Activated CD4-positive, alpha-beta T cell treated with anti-CD3 and anti-CD28 coated beads for 48 hours (primary cell): ENCODE measurements around the gene STRA6.

Experiments
- DNase-seq: peaks from one replicate; pipeline ENCODE4 v3.0.0-alpha.2; 2020

Gene STRA6

GRCh38 chr15:74202452-74203401, at the start of gene STRA6:
STRA6 (minus strand) TSS chr15:74202787; CDS start chr15:74202267, 520 bp downstream.
- DNase-seq: peak; percentile 12

GRCh38 chr15:74252291-74252690, 49.7 kb upstream of the STRA6 start:
- no peak for DNase-seq

DNA sequence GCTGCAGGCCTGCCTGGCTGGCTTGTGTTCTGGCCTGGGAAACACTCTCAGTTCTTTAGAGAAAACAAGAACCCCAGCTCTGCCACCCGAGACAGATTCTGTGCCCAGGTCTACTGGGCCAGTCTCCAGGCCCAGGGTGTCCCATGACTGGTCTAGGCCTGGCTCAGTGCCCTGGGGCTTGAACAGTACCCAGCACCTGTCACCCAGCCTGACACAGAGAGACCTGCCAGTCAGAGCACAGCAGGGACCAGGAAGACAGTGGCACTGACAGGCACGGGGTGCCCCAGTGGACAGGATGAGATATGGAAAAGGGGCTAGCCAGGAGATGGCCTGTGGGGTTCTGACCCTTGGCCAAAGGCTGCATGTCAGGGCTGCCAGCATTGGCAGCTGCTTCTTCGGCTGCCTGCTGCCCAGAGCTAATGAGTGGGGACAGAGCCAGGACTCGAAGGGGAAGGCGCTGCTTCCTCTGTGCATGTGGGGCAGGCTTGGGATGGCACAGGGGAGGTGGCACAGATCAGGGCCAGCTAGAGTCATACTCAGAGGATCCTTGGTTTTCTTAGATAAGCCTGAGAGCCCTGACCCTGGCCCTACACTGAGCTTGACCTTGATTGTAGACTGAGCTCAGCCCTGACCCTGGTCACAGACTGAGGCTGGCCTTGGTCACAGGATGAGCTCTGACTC, 48.7 kb upstream of the STRA6 start:
- no peak for DNase-seq

GRCh38 chr15:74250266-74250665, 47.7 kb upstream of the STRA6 start:
- DNase-seq: no peak

DNA sequence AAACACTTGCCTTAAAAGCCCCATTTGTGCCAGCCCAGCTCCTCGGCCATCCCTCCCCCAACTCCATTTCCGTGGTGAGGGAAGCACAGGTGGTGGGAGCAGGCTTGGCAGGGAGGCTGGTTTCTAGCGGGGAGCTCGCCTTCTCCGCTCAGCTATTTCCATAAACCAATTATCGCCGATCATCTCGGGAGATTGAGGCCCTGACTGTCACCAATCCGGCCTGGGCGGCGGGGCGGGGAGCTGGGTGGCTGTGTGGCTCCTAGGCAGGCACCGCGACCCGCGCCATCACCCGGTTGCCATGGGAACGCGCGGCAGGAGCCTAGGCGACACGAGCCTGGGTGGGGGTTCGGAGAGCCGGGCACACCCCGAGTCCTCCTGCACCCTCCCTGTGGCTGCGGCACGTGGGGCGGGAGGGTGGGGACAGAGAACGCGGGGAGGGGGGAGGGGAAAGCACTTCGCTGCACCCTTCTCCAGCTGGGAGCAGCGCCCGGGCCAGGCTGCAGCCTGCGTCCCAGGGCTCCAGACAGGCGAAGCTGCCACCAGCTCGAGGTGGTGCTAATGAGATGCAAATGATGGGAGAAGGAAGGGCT, 42.9 kb upstream of the STRA6 start:
- DNase-seq: peak; percentile 37

DNA sequence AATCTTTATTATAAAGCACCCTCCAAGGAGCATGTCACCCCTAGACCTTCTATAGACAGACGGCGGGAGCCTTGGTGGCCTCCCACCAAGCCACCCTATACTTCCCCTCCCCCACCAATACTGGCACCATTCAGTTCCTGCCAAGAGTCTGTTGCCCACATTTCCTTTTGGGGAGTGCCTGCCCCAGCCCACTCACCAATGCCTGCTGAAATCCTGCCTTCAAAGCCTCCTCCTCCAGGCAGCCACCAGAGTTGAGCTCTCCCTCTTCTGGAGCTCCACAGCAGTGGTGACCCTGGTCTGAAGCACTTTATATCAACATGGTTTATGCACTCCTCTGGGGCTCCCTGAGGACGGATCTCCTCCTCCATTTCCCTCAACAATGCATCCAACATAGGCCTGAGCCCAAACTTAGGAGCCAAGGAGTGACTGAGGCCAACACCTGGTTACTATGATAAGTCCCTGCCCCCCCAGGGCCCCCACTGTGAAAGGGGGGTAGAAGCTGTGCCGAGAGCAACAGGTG, 42.3 kb upstream of the STRA6 start:
- no peak for DNase-seq

GRCh38 chr15:74243431-74243830, 40.8 kb upstream of the STRA6 start:
- no peak for DNase-seq

GRCh38 chr15:74242441-74243185, 40.0 kb upstream of the STRA6 start:
- no peak for DNase-seq

DNA sequence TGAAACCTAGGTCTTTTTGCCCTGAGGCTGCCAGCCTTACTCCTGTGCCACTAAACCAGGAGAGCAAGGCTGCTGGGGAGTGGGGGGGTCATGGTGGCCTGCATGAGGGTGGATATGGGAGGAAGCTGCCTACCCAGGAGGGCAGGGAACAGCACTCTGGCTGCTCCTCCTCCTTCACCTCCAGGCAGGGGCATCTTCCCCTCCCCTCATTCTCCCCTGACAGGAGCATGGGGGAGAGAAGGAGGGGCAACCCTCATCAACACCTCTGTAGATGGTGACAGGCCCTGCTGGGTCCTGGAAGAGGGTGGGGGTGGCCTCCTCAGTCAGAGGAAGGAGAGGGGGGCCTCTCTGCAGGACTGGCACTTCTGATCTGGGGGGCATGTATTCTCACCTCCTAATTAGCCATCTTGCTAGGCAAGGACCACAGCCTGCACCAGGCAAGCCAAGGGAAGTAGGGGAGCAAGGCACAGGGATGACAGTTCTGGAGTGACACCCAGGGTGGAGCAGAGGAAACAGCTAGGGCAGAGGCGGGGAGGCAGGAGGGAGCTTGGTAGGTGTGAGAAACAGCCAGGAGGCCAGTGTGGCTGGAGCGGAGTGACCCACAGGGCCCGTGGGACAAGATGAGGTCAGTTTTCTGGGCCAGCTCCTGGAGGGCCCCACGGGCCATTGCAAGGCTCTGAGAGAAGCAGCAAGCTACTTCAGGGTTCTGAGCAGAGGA, 38.5 kb upstream of the STRA6 start:
- DNase-seq: no peak

DNA sequence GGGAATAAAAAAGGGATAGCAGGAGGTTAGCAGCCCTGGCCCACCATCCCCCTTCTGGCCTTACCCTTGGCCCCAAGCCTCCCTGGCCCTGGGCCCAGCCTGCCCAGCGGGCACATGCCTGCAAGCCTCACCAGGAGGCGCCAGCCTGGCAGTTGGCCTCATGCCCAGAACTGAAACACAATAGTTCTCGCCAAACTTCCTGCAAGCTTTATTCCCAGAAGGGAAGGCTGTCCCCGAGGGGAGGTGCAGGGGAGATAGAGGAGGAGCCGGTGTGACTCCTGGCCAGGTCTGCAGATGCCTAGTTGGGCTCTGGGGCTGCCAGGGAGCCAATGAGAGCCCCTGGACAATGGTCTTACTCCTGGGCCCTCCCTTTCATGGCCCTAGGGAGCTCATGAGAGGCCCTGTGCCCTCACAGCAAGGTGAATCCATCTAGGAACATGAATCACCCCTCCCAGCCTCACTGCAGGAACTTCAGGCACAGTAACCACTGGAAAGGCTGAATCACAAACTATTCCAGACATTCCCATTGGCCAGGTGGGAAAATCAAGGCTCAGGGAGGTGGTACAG, 37.5 kb upstream of the STRA6 start:
- DNase-seq: no peak

DNA sequence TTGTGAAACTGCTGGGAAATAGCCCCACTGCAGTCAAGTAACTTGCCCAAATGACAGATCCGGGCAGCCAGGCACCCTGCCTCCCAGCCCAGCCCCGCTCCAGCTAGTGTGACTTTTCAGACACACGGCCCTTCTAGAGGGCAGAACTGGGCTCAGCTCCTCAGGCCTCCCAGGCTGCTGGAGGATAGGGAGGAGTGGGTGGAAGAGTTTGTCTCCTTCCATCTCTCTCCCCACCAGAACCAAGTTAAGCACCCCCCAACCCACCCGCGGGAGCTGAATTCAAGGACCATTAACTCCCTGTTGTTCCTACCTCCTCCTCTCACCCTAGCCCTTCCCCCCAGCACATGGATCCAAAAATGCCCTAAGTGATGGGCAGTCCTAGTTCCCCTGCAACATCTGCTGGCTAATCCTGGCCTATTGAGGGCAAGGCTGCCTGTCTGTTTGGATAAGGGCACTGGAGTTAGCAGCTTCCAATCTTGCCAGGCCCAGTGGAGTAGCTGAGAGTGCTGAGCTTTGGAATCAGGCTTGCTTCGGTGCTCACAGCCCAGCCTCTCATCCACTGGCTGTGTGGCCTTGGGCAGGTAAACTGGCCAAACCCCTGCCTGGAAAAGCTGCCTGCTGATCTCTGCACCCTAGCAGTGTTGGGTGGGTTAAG, 36.6 kb upstream of the STRA6 start:
- DNase-seq: no peak

GRCh38 chr15:74235962-74236361, 33.4 kb upstream of the STRA6 start, which contains the start of gene CCDC33:
CCDC33 (plus strand) TSS chr15:74236326; CDS start chr15:74236720, 394 bp downstream.
- DNase-seq: no peak

GRCh38 chr15:74234598-74234875, 31.9 kb upstream of the STRA6 start:
- DNase-seq: no peak

DNA sequence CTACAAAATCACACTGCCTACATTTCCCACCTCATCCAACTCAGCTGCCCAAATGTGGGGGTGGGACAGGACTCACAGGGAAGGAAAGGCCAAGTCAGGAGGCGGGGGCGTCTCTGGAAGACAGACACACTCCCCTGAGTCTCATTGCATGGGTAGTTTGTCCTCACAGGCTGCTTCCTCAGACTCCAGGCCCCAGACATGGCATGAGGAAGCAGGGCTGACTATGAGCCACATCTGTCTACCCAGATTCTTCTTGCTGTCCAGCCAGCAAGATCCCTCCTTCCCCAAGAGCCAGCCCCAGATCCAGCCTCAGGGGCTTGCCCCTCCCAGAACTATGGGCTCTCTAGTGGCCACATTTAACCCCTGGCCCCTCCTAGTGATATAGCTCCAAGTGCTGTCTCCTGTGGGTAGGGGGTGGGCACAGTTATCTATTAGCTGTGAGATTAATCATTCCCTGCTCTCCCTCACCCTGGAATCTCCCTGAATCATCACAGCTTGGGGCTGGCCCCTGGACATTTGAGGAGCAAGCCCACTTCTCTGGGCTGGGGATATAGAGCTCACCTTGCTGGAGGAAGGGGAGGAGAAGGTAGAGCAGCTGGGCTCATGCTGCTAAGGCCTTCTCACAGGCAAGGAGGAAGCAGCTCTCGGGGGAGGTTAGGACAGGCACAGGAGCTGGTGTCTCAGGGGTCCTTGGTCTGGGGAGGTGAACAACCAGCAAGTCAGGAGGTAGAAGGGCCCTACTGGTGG, 31.4 kb upstream of the STRA6 start:
- DNase-seq: no peak

- DNase-seq: no peak
These were observed 30.8 kb upstream of the STRA6 start for GRCh38 chr15:74233373-74233772.

GRCh38 chr15:74231475-74231874, 28.9 kb upstream of the STRA6 start:
- no peak for DNase-seq

DNA sequence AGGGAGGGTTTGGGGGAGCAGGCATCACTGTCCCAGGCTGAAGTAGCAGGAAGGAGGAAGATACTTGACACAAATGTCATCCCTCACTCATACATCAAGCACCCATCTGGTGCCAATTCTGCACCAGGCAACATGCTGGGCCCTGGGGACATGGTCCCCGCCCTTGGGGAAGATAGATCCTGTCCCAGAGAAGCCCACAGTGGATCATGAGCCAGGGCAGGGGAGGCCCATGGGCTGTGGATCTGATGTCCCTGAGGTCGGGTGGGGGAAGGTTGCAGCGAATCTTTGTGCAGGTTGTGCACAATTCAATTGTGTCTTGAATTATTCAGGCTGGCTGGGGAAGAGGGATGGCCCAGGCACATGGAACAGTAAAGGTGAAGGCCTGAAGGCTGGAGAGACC, 27.1 kb upstream of the STRA6 start:
- DNase-seq: no peak

- no peak for DNase-seq
These were observed 26.1 kb upstream of the STRA6 start for GRCh38 chr15:74228723-74229081.

DNA sequence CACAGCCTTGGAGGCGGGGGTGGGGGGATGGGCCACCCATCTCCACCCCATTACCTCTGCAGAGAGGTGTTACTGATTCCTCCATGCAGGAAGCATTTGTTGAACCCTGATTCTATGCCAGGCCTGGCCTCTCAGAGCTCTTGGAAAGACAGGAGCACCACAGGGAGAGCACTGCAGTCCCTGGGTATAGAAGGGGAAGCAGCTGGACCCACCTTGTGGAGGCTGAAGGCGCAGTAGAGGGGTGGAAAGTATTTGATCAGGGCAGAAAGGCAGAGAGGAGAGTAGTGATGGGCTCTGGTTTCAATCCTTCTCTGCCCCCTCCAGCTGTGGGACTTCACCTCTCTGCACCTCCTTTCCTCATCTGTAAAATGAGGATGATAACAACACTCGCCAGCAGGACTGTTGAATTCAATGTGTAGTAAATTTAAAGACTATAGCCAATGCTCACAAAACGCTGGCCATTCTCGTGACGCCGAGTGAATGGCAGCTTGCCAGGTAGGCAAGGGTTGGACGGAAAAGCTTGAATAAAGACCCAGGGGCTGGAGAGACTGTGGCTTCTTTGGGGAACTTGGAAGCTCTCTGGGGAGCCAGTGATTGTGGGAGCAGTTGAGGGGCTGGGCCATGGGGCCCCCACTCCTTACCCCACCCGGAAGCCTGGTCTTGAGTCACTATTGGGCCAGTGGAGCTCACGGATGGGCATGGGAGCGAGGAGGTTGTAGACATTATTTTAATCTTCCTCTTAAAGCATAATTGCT, 25.6 kb upstream of the STRA6 start:
- no peak for DNase-seq
